GM13977 (cell line): ENCODE data around the gene HMSD.

ENCODE experiments used
- DNase-seq: peaks from one replicate; pipeline ENCODE4 v3.0.0; 2012; ENCODE audit warnings: low spot score
- in situ Hi-C: fragments of 300-500 bp; cut with MboI; formaldehyde crosslinking; loops from one replicate; pipeline ENCODE4 v1.12.0; 2022; ENCODE audit warnings: low sequenced_read_pairs, low pct_unique_long_range_greater_than_20kb, mixed read lengths, inconsistent platforms; ENCODE audit not compliant: unreplicated experiment
- TF ChIP-seq, protein P1 (sequence below): IDR thresholded peaks from 2 replicates; pipeline ENCODE4 v1.5.1; 2012; ENCODE audit warnings: mild to moderate bottlenecking, control low read depth; ENCODE audit not compliant: insufficient read depth; ENCODE audit errors: extremely low read depth, missing control alignments

HMSD gene

DNA sequence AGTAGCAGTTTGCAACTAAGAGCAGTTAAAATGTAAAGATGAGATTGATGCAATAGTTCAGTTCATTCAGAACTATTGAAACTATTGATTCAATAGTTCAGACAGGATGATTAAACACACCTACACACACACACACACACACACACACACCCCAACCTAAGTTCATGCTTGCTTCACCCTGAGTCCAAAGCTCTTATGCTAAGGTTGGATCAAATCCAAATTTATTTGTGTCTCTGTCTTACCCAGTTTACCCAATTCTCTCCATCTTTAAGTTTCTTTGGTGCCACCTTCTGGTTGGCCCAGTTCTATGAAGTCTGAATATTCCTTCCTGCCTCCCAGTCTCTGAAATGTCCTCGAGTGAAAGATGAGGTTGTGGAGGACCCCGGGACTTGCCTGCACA lies 25.9 kb downstream of the HMSD start:
- TF ChIP-seq, protein P1, sequence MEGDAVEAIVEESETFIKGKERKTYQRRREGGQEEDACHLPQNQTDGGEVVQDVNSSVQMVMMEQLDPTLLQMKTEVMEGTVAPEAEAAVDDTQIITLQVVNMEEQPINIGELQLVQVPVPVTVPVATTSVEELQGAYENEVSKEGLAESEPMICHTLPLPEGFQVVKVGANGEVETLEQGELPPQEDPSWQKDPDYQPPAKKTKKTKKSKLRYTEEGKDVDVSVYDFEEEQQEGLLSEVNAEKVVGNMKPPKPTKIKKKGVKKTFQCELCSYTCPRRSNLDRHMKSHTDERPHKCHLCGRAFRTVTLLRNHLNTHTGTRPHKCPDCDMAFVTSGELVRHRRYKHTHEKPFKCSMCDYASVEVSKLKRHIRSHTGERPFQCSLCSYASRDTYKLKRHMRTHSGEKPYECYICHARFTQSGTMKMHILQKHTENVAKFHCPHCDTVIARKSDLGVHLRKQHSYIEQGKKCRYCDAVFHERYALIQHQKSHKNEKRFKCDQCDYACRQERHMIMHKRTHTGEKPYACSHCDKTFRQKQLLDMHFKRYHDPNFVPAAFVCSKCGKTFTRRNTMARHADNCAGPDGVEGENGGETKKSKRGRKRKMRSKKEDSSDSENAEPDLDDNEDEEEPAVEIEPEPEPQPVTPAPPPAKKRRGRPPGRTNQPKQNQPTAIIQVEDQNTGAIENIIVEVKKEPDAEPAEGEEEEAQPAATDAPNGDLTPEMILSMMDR: peak; percentile 29
- DNase-seq: no peak
- in situ Hi-C loops: no loop called here

- in situ Hi-C loops: no loop called here
- TF ChIP-seq, protein P1: no peak
- no peak for DNase-seq
These were observed 26.5 kb downstream of the HMSD start for GRCh38 chr18:63975628-63976027.

GRCh38 chr18:63977040-63977439 lies 27.9 kb downstream of the HMSD start:
- in situ Hi-C loops: no loop called here
- DNase-seq: no peak
- TF ChIP-seq, protein P1: no peak

DNA sequence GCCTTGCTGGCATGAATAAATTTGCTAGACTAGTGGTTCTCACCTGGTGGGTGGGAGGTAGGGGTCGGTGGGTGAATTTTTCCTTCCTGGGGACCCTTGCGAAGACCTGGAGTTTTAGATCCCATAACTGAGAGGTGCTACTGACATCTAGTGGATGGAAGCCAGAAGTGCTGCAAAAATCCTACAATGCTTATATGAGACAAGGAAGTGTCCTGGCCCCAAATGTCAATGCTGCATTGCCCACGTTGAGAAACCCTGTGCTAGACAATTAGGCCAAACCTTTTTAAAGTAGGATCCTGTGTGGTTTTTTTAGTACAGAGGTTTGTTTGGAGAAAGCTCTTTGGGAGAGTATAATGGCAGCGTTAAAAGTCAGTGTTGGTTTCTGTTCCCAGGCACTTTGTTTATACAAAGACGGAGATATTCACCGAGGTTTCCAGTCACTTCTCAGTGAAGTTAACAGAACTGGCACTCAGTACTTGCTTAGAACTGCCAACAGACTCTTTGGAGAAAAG lies 30.4 kb downstream of the HMSD start:
- in situ Hi-C loops: no loop called here
- DNase-seq: peak; percentile 55
- TF ChIP-seq, protein P1: peak; percentile 82

DNA sequence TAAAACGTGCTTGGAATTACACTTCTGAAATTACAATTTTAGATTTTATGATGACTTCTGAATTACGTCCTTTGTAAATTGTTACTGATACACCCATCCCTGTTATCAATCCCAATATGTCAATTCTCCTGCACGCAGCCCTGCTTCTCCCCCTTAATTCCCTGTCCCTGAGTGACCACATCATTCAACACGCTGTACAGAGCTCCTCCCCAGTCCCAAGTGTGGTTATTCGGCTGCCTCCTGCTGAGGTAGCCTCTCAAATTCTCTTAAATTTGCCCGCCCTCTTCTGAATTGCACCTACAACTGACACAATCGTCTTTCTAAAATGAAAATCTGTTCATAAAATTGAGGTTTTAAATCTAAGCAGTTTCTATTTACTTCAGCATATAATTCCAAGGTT lies 30.9 kb downstream of the HMSD start:
- no peak for DNase-seq
- TF ChIP-seq, protein P1: no peak
- in situ Hi-C loops: no loop called here

- DNase-seq: no peak
- in situ Hi-C loops: no loop called here
- TF ChIP-seq, protein P1: no peak
These were observed 31.9 kb downstream of the HMSD start for GRCh38 chr18:63980896-63981460.
